Endothelial cell of umbilical vein (primary cell): ENCODE data around the gene LRRC70. TPM values are rescaled to one million over a fixed set of nuclear protein-coding genes. Genes with fewer than 3 reads are reported as not detected.

Experiments
- BruUV-seq: library from RNA; stranded (reverse); fragments of 400-500 nt; replicated peaks from 2 replicates; lab custom pipeline; 2021; lab: Mats Ljungman, UMichigan
- CTCF ChIA-PET: fragments of 300-600, 350-600 bp; sonication (Branson Sonifier 250); formaldehyde crosslinking; loops from one replicate; lab custom pipeline; 2021; ENCODE audit warnings: antibody characterized with exemption, inconsistent platforms; lab: Charles Lee
- POLR2A ChIA-PET: fragments of 300-600, 350-600 bp; sonication (Branson Sonifier 250); formaldehyde crosslinking; loops from one replicate; lab custom pipeline; 2021; ENCODE audit warnings: antibody characterized with exemption, inconsistent platforms; lab: Charles Lee
- DNase-seq: peaks from one replicate; pipeline ENCODE4 v3.0.0-alpha.2; 2011; ENCODE audit warnings: low read depth, low spot score
- FAIRE-seq: peaks from 2 replicates; lab custom pipeline; 2011; peaks lifted over from hg19 to GRCh38; lab: Jason Lieb, UNC
- H2AFZ ChIP-seq: 2 replicates; pipeline ENCODE4 v1.6.0; 2012; ENCODE audit warnings: low read depth, low read length, control low read depth, inconsistent platforms
- H3K27ac ChIP-seq: 2 replicates; pipeline ENCODE4 v1.5.1; 2011; ENCODE audit warnings: low read depth, mild to moderate bottlenecking, control low read depth, low read length, moderate library complexity; ENCODE audit not compliant: insufficient read depth
- H3K27me3 ChIP-seq, 2 experiments: 2 replicates each; pipeline versions ENCODE4 v1.6.0 to v1.6.1; 2011; ENCODE audit warnings: low read length in 2 of 2, mixed read lengths in 1 of 2; ENCODE audit not compliant: control insufficient read depth in 2 of 2, insufficient read depth in 2 of 2
- H3K36me3 ChIP-seq, 2 experiments: 2 replicates in 1 of 2; 3 replicates in 1 of 2; pipeline ENCODE4 v1.5.1; 2011; ENCODE audit warnings: low read length in 2 of 2, mild to moderate bottlenecking in 1 of 2, moderate library complexity in 1 of 2; ENCODE audit not compliant: control insufficient read depth in 2 of 2, insufficient read depth in 2 of 2; ENCODE audit errors: extremely low read depth in 1 of 2
- H3K4me1 ChIP-seq: 3 replicates; pipeline ENCODE4 v1.5.1; 2011; ENCODE audit warnings: mild to moderate bottlenecking, low read length; ENCODE audit not compliant: control insufficient read depth, insufficient read depth; ENCODE audit errors: extremely low read depth
- H3K4me2 ChIP-seq: 2 replicates; pipeline ENCODE4 v1.6.1; 2011; ENCODE audit warnings: low read length, control low read depth, mixed read lengths; ENCODE audit not compliant: insufficient read depth
- H3K4me3 ChIP-seq, 3 experiments: fragments of 200-600 bp in 1 of 3; sonication (generic), shearing (Covaris generic) in 1 of 3; replicated peaks in 1 of 3; 2 replicates each; pipeline ENCODE4 v1.5.1; 2011 to 2016; ENCODE audit warnings: control low read depth in 3 of 3, low read length in 3 of 3, mild to moderate bottlenecking in 2 of 3, inconsistent platforms in 1 of 3, low read depth in 1 of 3, moderate library complexity in 1 of 3; ENCODE audit not compliant: insufficient read depth in 1 of 3
- H3K79me2 ChIP-seq: 2 replicates; pipeline ENCODE4 v1.6.0; 2012; ENCODE audit warnings: low read length, inconsistent platforms; ENCODE audit not compliant: control insufficient read depth, insufficient read depth
- H3K9ac ChIP-seq: replicated peaks from 2 replicates; pipeline ENCODE3; 2011; ENCODE audit warnings: low read length, control low read depth; ENCODE audit not compliant: insufficient read depth; ENCODE audit errors: extremely low read depth
- H3K9me1 ChIP-seq: replicated peaks from 3 replicates; pipeline ENCODE4 v1.6.0; 2011; ENCODE audit warnings: mild to moderate bottlenecking, low read length; ENCODE audit not compliant: control insufficient read depth, insufficient read depth; ENCODE audit errors: extremely low read depth
- H3K9me3 ChIP-seq: replicated peaks from 2 replicates; pipeline ENCODE4 v1.5.1; 2012; ENCODE audit warnings: low read length, inconsistent platforms; ENCODE audit not compliant: control insufficient read depth, insufficient read depth
- H4K20me1 ChIP-seq: replicated peaks from 2 replicates; pipeline ENCODE3; 2011; ENCODE audit warnings: mild to moderate bottlenecking, low read length; ENCODE audit not compliant: control insufficient read depth, insufficient read depth; ENCODE audit errors: extremely low read depth
- CTCF ChIP-seq, 2 donors: IDR thresholded peaks; 1 replicate in 1 of 2; 2 replicates in 1 of 2; pipeline ENCODE4 v1.5.1; 2011; ENCODE audit warnings: low read length in 2 of 2, mild to moderate bottlenecking in 2 of 2, moderate library complexity in 2 of 2, control low read depth in 1 of 2, inconsistent platforms in 1 of 2, low read depth in 1 of 2; ENCODE audit not compliant: insufficient read depth in 1 of 2; ENCODE audit errors: extremely low read depth in 1 of 2
- EZH2 ChIP-seq: IDR thresholded peaks from 2 replicates; pipeline ENCODE4 v1.6.1; 2012; ENCODE audit warnings: borderline replicate concordance, low read depth, mild to moderate bottlenecking, moderate library complexity, low read length, inconsistent platforms; ENCODE audit not compliant: severe bottlenecking
- FOS ChIP-seq: IDR thresholded peaks from 2 replicates; pipeline ENCODE4 v1.6.1; 2011; ENCODE audit warnings: mild to moderate bottlenecking, low read length, moderate library complexity, borderline replicate concordance; ENCODE audit not compliant: insufficient read depth
- GATA2 ChIP-seq: IDR thresholded peaks from 2 replicates; pipeline ENCODE4 v1.7.0; 2011; ENCODE audit warnings: low read depth, mild to moderate bottlenecking, moderate library complexity, mixed read lengths, low read length; ENCODE audit not compliant: insufficient read length, insufficient read depth
- JUN ChIP-seq: IDR thresholded peaks from 2 replicates; pipeline ENCODE4 v1.6.1; 2011; ENCODE audit warnings: borderline replicate concordance, low read depth; ENCODE audit not compliant: insufficient read length, insufficient read depth
- MAX ChIP-seq: IDR thresholded peaks from 2 replicates; pipeline ENCODE4 v1.6.1; 2011; ENCODE audit not compliant: insufficient read depth, insufficient read length
- MYC ChIP-seq: IDR thresholded peaks from one replicate; pipeline ENCODE4 v1.6.1; 2011; ENCODE audit warnings: mild to moderate bottlenecking, low read depth, low read length
- POLR2AphosphoS5 ChIP-seq: IDR thresholded peaks from 2 replicates; pipeline ENCODE4 v1.6.1; 2012; ENCODE audit warnings: low read depth, mild to moderate bottlenecking, control low read depth, low read length, moderate library complexity; ENCODE audit not compliant: insufficient read depth
- dilution Hi-C: fragments of 300-500 bp; cut with MboI; formaldehyde crosslinking; loops from one replicate; pipeline ENCODE4 v1.15.0; 2019; ENCODE audit warnings: low sequenced_read_pairs; ENCODE audit not compliant: extremely low pct_ligation_motif_present
- intact Hi-C: fragments of 100-400 bp; cut with micrococcal nuclease; formaldehyde crosslinking; loops from one replicate; pipeline ENCODE4 v1.10.0; 2022
- polyA plus RNA-seq, 4 experiments: library from polyadenylated mRNA; depleted of rRNA in 3 of 4; stranded (reverse) in 3 of 4; unstranded in 1 of 4; fragments of >200 nt; gene quantifications; 2 replicates each; pipeline versions ENCODE4 v1.2.1 to v1.2.3, GENCODE V29; 2011 to 2012; ENCODE audit warnings: missing spikeins in 1 of 4
- total RNA-seq: library from RNA; stranded (reverse); gene quantifications from 2 replicates; pipeline ENCODE4 v1.2.3, GENCODE V29; 2021

The LRRC70 gene
- total and polyA plus RNA-seq, 2 donors (not counting 3 experiments of a cell fraction or from before 2014, with no cell fraction given): 24.5 to 32.6 TPM

- Histone ChIP-seq H3K27ac (no peak overlapping the region), H4K20me1 (no peaks in the 10 kb centered on the region), H3K79me2 (peaks cover 47% of the 10 kb centered on the region), H3K4me3 (no peak overlapping the region), H3K4me2 (no peak overlapping the region), H3K27me3 (no peaks in the 10 kb centered on the region), H3K9me1 (no peaks in the 10 kb centered on the region), H3K36me3 (peaks cover 4 to 15% of the 10 kb centered on the region in 2 experiments), H3K4me1 (peaks cover 14% of the 10 kb centered on the region), H3K9me3 (no peaks in the 10 kb centered on the region), H2AFZ (no peak overlapping the region), H3K9ac (no peak overlapping the region)
- dilution Hi-C loops (no loop called here), intact Hi-C loops (no loop called here)
- DNase-seq: no peak
- TF ChIP-seq JUN: no peak
- no peak for TF ChIP-seq CTCF (IDR thresholded peaks at IDR 0.05; ENCODE audit: extremely low read depth in 1 of 2, insufficient read depth in 1 of 2, low read depth in 1 of 2, low read length in 2 of 2)
- no peak for TF ChIP-seq MAX
- no peak for TF ChIP-seq GATA2
- TF ChIP-seq POLR2AphosphoS5: no peak
- TF ChIP-seq FOS: no peak
- TF ChIP-seq EZH2: no peak
- TF ChIP-seq MYC: no peak
- ChIA-PET POLR2A (interaction anchor here (0.5 kb wide), 1 partner anchor 21 kb away, joined by 5 read pairs; no protein-coding TSS in a partner anchor), CTCF (interaction anchor here (2.0 to 2.7 kb wide), 2 partner anchors 9 to 132 kb away, joined by 6 to 7 read pairs; no protein-coding TSS in a partner anchor)
- BruUV-seq: no TSS peak
- FAIRE-seq: no peak
These were observed 13.9 kb downstream of the LRRC70 start for GRCh38 chr5:62592558-62592957.
